Mesodermal cell (in vitro differentiated cells): Measurements from ENCODE around the gene FAM156A. TPM values are rescaled to one million over a fixed set of nuclear protein-coding genes. Genes with fewer than 3 reads are reported as not detected.
A peak's percentile ranks its signal among the peaks of the same experiment; 100 is the strongest.
"Not testable (repeated sequence)": the region's sequence is repeated elsewhere in the genome, so short reads cannot be mapped to it uniquely, and the experiment has no call there.

Experiments used
- H3K27ac ChIP-seq: 2 replicates; pipeline ENCODE4 v1.7.0; 2013; ENCODE audit warnings: mild to moderate bottlenecking, low read depth, low read length, moderate library complexity; ENCODE audit not compliant: severe bottlenecking
- H3K36me3 ChIP-seq: 2 replicates; pipeline ENCODE4 v1.7.1; 2013; ENCODE audit warnings: mild to moderate bottlenecking, low read length, moderate library complexity; ENCODE audit not compliant: control insufficient read depth, insufficient read depth
- H3K4me1 ChIP-seq: one replicate; pipeline ENCODE4 v1.7.1; 2013; ENCODE audit warnings: mild to moderate bottlenecking, low read length; ENCODE audit not compliant: insufficient read depth, control insufficient read depth, poor library complexity, severe bottlenecking
- H3K4me3 ChIP-seq: 2 replicates; pipeline ENCODE4 v1.7.0; 2013; ENCODE audit warnings: low read length, control low read depth, mild to moderate bottlenecking; ENCODE audit not compliant: insufficient read depth, poor library complexity, severe bottlenecking; ENCODE audit errors: extremely low read depth
- H3K9me3 ChIP-seq: 2 replicates; pipeline ENCODE4 v1.7.1; 2013; ENCODE audit warnings: mild to moderate bottlenecking, low read length, moderate library complexity; ENCODE audit not compliant: control insufficient read depth
- WGBS, 2 experiments: methylation state at CpG; one replicate each; pipeline ENCODE4 v1.1.5; 2013; ENCODE audit warnings: missing lambda C conversion rate in 2 of 2; ENCODE audit not compliant: insufficient coverage in 2 of 2; 5-methylcytosine and 5-hydroxymethylcytosine counted together
- polyA plus RNA-seq, 2 experiments: library from polyadenylated mRNA; stranded (reverse); fragments of 50-300 nt; gene quantifications; one replicate each; pipeline ENCODE4 v1.2.3, GENCODE V29; 2013

Gene FAM156A, protein sequence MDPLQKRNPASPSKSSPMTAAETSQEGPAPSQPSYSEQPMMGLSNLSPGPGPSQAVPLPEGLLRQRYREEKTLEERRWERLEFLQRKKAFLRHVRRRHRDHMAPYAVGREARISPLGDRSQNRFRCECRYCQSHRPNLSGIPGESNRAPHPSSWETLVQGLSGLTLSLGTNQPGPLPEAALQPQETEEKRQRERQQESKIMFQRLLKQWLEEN
- 9.4 TPM for polyA plus RNA-seq (2013, experiment 1 of 2)
- polyA plus RNA-seq (2013, experiment 2 of 2): 14.6 TPM

DNA sequence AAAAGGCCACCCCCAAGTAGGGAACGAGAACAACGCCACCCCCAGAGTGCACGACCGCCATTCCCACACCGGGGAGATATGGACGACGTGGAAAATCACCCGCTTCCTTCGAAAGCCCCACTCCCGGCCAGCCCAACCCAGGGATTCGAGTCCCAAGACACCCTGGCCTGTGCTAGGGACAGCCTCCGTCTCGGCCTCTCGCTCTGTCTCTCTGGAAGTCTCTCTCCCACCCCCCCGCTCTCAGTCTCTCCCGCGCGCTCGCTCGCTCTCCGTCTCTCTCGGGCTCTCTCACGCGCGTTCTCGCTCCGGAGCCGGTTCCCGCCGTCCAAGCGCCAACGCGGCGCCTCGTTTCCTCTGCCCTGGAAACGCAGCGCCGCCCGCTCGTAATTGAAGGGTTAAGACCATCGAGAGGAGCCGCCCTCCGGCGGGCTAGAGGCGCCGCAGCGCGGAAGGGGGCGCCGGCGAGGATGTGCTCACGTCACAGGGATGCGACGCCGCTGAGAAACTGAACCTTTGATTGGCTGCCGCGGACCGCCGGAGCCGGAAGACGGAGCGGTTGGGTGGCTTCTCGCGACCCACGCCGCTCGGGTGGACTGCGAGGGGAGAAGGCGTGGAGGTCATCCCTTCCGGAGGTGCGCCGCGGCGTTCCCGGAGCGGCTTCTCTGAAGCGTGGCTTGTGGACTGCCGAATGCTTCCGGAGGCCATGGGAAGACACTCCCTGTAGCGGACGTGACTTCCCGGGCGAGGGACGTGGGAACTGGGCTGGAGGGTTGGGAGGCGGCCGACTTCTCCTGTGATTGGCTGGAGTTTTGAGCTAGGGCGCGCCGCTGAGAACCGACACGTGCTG lies at the start of gene FAM156A:
Gene FAM156A, minus strand, starts transcription at position 406 of the 847 bp plus-strand sequence. CDS start 9,930 bp downstream, outside the sequence.
- H3K36me3 ChIP-seq, H3K4me1 ChIP-seq, H3K4me3 ChIP-seq, H3K9me3 ChIP-seq, H3K27ac ChIP-seq: not testable (repeated sequence)
- no CpG with 5 or more reads among the region's 91 CpGs for WGBS, 2 experiments

DNA sequence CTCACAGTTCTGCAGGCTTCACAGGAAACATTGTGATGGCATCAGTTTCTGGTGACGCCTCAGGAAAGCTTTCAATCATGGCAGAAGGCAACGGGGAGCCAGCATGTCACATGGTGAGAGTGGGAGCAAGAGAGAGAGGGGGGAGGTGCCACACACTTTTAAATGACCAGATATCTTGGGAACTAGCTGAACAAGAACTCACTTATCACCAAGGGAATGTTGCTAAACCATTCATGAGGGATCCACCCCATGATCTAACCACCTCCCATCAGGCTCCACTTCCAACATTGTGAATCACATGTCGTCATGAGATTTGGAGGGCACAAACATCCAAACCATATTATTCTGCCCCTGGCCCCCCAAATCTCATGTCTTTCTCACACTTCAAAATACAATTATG lies 47.0 kb upstream of the FAM156A start:
- H3K36me3 ChIP-seq: no peaks in the 10 kb centered on the region
- no peaks in the 10 kb centered on the region for H3K4me1 ChIP-seq
- no peaks in the 10 kb centered on the region for H3K9me3 ChIP-seq
- H3K4me3 ChIP-seq: no peak overlapping the region
- 92% methylated on average over 2 of the region's 3 CpGs; no CpG with 5 or more reads in 1 of the 2 experiments for WGBS, 2 experiments
- H3K27ac ChIP-seq: no peak overlapping the region

DNA sequence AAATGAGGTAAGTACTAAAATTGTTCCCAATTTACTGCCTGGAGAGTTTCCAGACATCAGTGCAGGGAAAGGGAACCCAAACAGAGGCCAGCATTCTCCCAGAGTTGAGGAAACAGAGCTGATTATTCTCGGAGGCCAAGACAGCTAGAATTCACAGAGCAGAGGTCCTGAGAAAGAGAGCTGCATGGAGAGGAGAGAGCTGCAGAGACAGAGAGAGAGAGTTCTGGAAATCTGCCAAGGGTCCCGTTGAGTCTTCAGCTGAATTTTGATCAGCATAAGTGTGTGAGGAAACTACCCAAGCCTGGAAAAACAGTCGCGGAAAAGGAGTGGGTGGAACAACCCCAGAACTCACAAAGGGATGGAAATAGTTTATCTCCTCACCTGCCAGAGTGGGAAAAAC lies 46.5 kb upstream of the FAM156A start:
- H3K4me3 ChIP-seq: no peak overlapping the region
- H3K36me3 ChIP-seq: no peaks in the 10 kb centered on the region
- no peak overlapping the region for H3K27ac ChIP-seq
- no peaks in the 10 kb centered on the region for H3K4me1 ChIP-seq
- 88% methylated on average over 1 of the region's 4 CpGs; no CpG with 5 or more reads in 1 of the 2 experiments for WGBS, 2 experiments
- H3K9me3 ChIP-seq: no peaks in the 10 kb centered on the region

GRCh38 chrX:53004038-53004437 lies 45.7 kb upstream of the FAM156A start:
- Histone ChIP-seq H3K27ac (no peak overlapping the region), H3K4me3 (no peak overlapping the region), H3K36me3 (no peaks in the 10 kb centered on the region), H3K4me1 (no peaks in the 10 kb centered on the region), H3K9me3 (no peaks in the 10 kb centered on the region)
- WGBS, 2 experiments: 83% methylated on average over 2 of the region's 4 CpGs; no CpG with 5 or more reads in 1 of the 2 experiments

DNA sequence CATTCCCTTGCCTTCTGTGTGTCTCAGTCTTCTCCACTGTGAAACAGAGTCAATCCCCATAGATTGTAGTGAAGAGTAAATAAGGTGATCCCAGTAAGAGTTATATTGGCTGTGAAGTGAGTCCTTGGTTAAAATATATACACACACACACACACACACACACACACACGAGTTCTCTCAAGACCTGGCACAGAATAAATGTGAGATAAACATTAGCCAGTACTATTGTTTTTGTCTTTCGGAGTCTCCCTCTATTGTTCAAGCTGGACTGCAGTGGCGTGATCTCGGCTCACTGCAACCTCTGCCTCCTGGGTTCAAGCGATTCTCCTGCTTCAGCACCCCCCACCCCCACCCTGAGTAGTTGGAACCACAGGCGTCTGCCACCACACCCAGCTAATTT lies 44.8 kb upstream of the FAM156A start:
- no peaks in the 10 kb centered on the region for H3K36me3 ChIP-seq
- no CpG with 5 or more reads among the region's 6 CpGs for WGBS, 2 experiments
- H3K4me3 ChIP-seq: no peak overlapping the region
- no peaks in the 10 kb centered on the region for H3K9me3 ChIP-seq
- no peak overlapping the region for H3K27ac ChIP-seq
- H3K4me1 ChIP-seq: no peaks in the 10 kb centered on the region

DNA sequence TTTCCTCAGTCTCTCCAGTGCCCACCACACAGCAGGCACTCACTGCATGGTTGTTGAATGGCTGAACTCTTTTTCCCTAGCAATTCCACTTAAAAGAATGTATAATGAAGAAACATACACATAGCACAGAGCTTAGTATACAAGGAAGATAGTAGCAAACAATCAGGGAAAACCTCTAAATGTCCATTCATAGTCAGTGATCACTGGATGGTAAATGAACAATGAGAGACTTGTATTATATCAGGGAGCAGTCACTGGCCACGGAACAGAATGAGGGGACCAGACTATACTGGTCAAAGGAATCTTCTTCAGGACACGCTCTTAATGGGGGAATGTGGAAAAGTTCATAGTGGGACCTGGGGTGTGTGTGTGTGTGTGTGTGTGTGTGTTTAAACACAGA lies 43.6 kb upstream of the FAM156A start:
- Histone ChIP-seq H3K4me1 (no peaks in the 10 kb centered on the region), H3K9me3 (no peaks in the 10 kb centered on the region), H3K4me3 (no peak overlapping the region), H3K36me3 (no peaks in the 10 kb centered on the region), H3K27ac (no peak overlapping the region)
- no CpG with 5 or more reads among the region's 2 CpGs for WGBS, 2 experiments

- H3K9me3 ChIP-seq: no peaks in the 10 kb centered on the region
- H3K4me1 ChIP-seq: no peaks in the 10 kb centered on the region
- H3K36me3 ChIP-seq: no peaks in the 10 kb centered on the region
- 95% methylated on average over 17 to 18 of the region's 36 CpGs for WGBS, 2 experiments
- no peak overlapping the region for H3K27ac ChIP-seq
- no peak overlapping the region for H3K4me3 ChIP-seq
These were observed 42.3 kb upstream of the FAM156A start for GRCh38 chrX:53000447-53001135.

DNA sequence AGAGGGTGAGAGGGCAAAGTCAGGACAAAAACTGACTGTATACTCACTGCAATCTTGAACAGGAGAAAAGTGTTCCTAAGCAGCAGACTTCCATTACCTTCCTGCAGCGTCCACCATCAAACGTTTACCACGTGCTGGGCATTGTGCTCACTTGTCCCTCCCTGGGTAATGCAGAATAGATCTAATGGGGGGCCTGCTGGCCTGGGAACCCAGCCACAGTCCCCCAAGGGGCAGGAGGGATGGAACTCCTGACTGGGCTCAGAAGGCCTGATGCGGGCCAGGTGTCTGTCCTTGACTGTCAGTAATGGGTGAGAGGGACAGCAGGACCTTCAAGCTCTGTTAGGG lies 37.6 kb upstream of the FAM156A start:
- Histone ChIP-seq H3K4me1 (no peaks in the 10 kb centered on the region), H3K4me3 (peak overlapping the region; percentile 46), H3K27ac (no peak overlapping the region), H3K36me3 (no peaks in the 10 kb centered on the region), H3K9me3 (no peaks in the 10 kb centered on the region)
- WGBS, 2 experiments: 83% methylated on average over 1 of the region's 4 CpGs; no CpG with 5 or more reads in 1 of the 2 experiments

DNA sequence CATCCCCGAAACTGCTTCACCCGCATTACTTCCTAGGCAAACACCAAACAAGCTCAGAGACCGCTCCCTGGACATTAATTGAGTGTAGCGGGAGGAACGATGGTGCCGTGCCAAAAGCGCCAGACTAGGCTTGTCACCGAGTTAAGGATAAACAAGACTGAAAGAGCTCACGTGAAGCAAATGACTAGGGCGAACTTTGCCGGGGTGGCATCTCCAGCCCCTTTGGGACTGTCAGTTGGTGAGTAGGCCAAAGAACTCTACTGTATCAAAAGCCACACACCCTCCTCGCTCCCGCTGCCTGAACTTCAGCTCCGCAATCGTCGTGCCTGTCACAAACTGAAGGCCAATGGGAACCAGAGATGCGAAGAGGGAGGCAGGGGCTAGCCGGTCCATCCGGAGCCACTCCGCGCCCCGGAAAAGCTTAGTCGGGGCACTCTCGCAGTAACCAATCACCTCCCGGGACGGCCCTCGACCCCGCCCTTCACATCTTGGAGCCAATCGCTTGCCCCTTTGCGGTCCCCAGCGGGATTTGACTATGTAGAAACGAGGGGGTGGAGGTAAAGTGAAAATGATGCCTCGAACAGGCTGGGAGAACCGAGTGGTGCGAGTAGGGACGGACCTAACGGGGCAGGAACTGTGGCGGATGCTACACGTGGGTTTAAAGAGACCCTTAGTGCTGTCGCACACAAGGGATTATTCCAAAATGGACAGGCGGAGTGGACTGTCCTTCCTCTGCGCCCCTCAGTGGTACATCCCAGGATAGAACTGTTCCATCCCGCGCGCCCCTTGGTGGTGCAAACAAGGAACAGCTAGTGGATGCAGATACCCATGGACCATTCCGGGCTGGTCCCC lies 37.0 kb upstream of the FAM156A start:
- H3K4me3 ChIP-seq: peak overlapping the region; percentile 46
- 0 to 4% methylated on average over 5 to 8 of the region's 46 CpGs for WGBS, 2 experiments
- no peaks in the 10 kb centered on the region for H3K36me3 ChIP-seq
- no peaks in the 10 kb centered on the region for H3K9me3 ChIP-seq
- H3K4me1 ChIP-seq: no peaks in the 10 kb centered on the region
- H3K27ac ChIP-seq: peak overlapping the region; percentile 96

- Histone ChIP-seq H3K27ac (no peak overlapping the region), H3K9me3 (no peaks in the 10 kb centered on the region), H3K36me3 (no peaks in the 10 kb centered on the region), H3K4me1 (no peaks in the 10 kb centered on the region), H3K4me3 (no peak overlapping the region)
- WGBS, 2 experiments: 96% methylated on average over 5 of the region's 5 CpGs; no CpG with 5 or more reads in 1 of the 2 experiments
These were observed 32.5 kb upstream of the FAM156A start for GRCh38 chrX:52990848-52991247.
